ENCODE data around the gene SSU72.
"Not testable (repeated sequence)": the region's sequence is repeated elsewhere in the genome, so short reads cannot be mapped to it uniquely, and the experiment has no call there.

Gene SSU72

DNA sequence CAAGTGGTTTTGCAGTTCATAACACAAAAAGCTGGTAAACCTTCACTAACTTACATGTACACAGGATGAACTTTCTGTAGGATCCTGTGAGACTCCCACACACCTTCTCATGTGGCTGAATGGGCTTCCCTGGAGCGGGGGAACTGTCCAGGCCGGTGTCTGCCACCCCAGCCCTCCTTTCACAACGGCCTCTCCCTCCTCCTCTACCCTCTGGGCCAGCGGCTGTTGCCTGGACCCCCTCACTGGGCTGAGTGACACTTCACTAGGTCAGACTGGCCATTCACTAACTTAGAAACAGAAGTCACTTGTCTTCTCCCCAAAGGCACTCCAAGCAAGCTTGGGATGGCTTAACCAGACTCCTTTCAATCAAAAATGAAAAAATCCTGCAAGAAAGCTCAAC lies 16.1 kb downstream of the SSU72 start:
- no peak for DNase-seq (ENCODE audit: low spot score)

DNA sequence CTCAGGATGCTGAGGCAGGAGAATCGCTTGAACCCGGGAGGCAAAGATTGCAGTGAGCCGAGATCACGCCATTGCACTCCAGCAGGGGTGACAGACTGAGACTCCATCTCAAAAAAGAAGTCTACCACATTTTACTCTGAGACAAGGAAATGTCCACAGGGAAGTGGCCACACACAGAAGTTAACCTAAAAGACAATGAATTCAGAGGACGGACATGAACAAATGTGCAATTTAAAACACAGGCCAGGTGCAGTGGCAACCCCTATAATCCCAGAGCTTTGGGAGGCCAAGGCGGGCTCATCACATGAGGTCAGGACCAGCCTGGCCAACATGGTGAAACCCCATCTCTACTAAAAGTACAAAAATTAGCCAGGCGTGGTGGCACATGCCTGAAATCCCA lies 17.0 kb downstream of the SSU72 start:
- not testable (repeated sequence) for DNase-seq (ENCODE audit: low spot score)

DNA sequence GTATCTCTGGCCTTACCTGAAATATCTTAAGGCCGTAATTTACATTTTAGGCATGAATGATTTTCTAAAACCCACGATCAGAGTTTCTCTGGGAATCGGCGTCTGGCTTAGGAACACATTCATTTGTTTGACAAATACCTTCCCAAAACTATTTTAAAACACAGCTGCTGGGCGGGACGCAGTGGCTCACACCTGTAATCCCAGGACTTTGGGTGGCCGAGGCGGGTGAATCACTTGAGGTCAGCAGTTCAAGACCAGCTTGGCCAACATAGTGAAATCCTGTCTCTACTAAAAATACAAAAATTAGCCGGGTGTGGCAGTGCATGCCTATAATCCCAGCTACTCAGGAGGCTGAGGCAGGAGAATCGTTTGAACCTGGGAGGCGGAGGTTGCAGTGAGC lies 17.7 kb downstream of the SSU72 start:
- DNase-seq (ENCODE audit: low spot score) = not testable (repeated sequence)

DNA sequence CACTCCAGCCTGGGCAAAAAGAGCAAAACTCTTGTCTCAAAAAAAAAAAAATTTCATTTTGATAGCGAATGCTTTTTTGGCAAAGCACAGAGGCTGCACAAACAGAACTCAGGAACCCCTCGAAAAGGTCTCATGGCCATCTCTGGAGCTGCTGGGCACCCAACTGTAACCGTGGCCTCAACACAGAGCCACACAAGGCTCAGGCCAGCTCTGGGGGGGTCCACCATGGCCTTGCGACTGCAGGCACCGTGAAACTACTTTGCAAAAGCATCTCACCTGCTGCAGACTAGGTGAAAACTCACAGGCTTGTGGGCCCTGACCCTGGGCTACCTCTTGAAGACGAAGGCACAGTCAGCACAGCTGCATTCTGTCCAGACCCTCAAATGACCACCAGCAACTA lies 18.2 kb downstream of the SSU72 start:
- no peak for DNase-seq (ENCODE audit: low spot score)

DNA sequence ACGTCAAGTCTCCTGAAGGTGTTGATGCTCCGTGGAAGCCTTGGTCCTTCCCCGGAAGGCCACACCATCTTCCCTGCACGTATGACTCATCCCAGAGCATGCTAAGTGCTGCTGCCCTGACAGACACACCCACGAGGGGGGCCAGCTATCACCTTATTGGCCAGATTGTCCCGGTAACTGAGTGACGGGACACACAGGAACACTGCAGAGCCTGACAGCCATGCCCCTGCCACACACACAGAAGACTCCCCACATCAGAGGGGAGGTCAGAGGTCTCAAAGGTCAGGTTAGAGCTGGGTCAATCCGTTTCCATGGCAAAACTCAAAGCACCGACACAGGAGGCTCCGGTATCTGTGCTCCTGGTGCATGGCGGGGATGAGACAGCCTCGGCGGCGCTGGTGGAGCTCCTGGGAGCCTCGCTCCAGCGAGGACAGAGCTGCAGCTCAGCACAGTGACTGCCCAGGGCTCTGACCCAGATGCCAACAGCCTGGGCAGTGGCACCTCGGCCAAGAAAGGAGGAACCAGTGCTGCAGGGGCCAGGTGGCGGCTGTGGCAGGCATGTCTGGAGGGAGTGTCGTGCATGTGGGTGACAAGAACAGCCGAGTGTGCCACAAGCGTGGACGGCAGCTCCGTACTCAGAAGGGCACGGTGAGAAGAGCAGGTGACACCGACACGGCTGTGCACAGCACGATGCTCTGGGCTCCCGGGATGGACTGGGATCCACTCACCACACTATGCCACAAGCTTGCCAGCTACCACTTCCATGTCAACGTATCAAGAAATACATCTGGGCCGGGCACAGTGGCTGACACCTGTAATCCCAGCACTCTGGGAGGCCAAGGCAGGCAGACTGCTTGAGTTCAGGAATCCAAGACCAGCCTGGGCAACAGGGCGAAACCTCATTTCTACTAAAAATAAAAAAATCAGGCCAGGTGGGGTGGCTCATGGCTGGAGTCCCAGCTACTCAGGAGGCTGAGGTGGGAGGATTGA lies 19.4 kb downstream of the SSU72 start:
- DNase-seq (ENCODE audit: low spot score) = no peak

DNA sequence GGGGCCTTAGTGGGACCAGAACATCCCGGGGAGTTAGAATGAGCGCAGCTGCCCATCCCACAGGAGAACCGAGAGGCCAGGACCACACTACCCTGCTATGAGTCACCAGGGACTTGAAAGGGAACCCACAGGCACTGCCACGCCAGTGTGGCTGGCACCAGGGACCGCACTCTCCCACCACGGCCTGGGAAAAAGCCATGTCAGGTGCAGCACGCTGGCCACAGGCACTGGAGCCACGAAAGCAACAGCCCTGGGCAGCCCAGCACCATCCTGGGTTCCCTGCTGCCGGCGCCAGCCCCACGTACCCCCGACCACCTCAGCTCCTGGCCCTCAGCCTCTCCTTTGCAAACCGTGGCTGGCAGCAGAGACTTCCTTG lies 20.1 kb downstream of the SSU72 start:
- no peak for DNase-seq (ENCODE audit: low spot score)

DNA sequence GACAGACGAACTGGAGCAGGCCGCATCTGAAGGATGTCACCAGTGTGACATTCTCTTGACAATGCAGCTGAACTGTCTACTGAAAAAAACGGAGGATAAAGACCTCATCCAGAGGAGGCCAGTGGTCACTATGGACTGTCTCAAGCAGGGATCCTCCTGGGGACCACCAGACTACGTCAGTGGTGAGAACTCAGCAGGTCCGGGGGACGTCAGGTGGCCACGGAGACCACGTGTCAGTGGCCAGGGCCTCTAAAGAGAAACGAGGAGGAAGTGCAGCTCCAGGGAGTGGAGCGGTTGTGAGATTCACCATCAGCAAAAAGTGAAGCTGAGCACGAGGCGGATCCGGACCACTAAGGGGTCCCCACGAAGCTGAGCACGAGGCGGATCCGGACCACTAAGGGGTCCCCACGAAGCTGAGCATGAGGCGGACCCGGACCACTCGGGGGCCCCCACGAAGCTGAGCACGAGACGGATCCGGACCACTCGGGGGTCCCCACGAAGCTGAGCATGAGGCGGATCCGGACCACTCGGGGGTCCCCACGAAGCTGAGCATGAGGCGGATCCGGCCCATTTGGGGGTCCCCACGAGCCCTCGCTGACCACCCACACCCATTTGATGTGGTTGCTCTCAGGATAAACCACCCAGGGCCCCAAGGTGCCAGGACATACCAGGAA lies 20.7 kb downstream of the SSU72 start:
- DNase-seq (ENCODE audit: low spot score) = no peak

DNA sequence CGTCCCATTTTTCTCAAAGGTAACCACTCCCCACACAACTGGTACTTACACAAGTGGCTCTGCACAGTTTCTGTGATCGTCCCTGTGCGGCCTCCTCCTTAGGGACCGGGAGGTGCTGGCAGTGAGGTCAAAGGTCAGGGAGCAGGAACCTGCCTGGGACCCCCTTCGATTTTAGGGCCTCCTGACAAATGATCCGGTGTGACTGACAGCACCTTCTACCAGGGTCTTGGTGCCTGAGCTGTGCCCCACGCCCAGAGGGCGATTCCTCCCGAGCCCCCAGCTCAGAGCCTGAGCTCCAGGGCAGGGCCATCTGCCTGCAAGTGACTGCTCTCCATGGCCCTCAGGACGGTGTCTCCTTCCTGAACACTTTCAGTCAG lies 22.4 kb downstream of the SSU72 start:
- DNase-seq (ENCODE audit: low spot score) = no peak

DNA sequence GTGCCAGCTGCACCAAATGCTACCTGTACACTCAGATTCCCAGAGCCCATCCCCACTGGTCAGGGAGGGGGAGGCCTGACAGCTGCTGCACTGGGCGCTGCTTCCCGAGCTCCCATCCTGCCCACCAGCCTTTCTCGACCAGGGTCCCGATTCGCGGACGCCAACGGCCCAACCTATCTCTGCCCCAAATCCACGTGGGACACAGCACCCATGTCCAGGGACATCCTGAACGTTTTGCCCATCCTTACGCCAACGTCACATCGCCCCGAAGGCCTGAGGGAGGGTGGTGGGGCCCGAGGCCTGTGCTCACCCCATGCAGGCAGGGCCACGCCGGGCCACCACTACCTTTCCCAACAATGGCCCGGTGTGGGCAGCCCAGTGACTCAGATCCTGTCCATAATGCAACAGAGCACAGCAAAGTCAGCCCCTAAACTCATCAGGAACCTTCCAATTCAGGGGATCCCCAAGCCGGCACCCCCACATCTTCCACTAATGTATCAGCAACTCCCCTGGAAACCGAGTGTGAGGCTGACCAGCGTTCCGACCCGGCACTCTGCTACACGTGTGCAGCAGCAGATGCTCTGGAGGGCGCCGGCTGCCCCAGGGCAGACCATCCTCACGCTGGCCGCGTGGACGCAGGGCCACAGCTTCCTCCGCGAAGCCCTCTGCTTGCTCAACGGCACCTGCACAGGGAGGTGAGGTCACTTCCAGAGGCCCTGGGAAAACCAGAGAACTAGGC lies 23.0 kb downstream of the SSU72 start:
- DNase-seq (ENCODE audit: low spot score) = no peak

DNA sequence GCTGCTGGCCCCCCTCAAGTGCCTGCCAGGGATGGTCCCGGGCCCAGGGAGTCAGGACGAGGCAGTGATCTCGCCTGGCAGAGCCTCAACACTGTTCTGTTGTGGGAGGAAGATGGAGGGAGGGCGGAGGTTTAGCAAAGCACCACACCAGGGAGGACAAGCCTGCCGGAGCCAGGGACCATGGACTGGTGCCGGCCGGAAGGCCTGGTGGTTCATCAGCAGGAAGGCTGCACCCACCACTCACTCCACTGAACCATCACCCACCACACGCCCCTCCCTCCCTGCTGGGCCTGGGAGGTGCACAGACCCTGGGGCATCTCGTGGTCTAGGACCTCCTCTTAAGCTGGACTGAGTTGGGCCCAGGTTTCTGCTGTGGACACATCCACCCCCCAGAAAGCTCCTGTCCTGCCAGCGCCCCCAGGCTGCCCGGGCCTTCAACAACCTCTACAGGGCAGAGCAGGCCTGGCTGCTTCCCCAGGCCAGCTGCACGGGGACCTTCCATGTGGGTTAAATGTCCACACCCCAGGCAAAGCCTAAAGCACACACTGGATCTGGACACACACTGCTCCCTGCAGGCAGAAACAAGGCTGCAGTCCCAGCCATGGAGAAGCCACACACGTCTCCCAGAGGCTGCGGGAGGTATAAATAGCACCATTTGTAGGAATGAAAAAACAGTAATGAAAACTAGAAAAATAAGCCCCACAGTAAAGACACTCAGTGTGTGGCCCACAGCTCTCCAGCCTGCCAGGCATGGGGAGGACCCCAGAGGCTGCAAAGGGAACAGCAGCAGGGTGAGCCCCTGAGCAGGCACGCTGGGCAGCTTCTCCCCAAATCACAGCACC lies 23.9 kb downstream of the SSU72 start:
- DNase-seq (ENCODE audit: low spot score) = no peak

DNA sequence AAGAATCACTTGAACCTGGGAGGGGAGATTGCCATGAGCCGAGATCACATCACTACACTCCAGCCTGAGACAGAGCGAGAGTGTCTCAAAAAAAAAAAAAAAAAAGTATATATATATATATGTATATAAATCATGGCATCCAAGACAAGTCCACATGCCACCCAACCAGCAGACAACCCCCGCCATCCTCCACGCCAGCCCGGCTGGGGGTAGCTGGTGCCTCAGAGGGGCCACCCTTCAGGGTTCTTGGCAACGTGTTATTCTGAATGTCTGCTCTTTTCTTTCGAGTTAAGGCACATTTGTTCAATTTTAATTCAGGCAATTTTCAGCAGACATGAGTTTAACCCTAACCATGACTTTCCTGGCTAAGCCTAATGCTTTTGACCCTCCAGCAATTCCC lies 24.6 kb downstream of the SSU72 start:
- DNase-seq (ENCODE audit: low spot score) = no peak

DNA sequence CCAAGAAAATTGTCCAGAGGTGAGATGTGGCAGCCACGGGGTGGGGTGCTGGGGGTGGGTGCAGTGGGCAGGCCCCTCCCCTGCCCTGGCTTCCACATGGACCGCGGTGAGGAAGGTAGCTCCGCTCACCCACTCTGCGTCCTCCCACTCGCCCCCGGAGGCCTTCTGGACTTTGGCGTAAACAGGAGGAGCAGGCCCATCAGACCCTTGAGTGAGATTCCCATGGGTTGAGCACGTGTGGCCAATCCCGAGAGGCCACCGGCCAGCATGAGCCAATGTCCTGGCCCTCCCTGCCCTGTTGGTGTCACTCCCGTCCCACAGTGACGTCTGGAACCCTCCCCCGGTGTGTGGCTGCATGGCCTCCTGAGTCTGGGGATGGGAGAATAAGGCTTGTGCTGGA lies 26.1 kb downstream of the SSU72 start:
- DNase-seq (ENCODE audit: low spot score) = no peak

DNA sequence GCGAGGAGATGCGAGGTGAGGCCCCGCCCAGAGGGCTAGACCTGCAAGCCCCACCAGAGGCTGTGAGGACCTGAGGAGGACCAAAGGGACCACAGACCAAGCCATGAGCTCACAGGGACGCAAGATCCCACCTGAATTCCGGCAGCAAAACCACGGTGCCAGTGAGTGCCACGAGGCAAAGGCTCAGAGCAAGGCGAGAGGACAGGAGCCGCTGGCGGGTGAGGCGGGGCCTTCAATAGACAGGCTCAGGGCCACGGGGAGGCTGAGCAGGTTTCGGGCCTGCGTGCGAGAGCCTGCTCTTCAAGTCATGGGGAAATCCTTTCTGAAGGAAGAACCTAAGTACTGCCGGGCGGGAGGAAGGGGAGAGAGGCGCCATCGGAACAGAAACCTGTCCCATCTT lies 27.2 kb downstream of the SSU72 start:
- DNase-seq (ENCODE audit: low spot score) = no peak

DNA sequence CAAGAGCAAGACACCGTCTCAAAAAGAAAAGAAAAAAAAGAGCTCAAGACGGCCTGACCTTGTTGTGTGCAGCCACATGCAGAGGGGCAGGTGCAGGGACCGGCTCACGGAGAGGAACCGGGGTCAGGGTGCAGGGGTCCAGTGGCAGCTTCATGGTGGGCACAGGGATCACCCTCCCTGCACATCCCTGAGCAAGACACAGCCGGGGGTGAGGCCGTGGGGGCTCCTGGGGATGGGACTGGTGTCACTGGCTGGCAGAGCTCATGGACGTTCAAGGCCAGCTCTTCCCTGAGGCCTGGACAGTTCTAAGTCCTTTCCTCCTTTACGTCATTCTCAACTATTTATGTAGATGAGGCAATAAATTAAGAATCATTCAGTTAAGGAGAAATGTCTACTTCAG lies 27.7 kb downstream of the SSU72 start:
- DNase-seq (ENCODE audit: low spot score) = no peak

DNA sequence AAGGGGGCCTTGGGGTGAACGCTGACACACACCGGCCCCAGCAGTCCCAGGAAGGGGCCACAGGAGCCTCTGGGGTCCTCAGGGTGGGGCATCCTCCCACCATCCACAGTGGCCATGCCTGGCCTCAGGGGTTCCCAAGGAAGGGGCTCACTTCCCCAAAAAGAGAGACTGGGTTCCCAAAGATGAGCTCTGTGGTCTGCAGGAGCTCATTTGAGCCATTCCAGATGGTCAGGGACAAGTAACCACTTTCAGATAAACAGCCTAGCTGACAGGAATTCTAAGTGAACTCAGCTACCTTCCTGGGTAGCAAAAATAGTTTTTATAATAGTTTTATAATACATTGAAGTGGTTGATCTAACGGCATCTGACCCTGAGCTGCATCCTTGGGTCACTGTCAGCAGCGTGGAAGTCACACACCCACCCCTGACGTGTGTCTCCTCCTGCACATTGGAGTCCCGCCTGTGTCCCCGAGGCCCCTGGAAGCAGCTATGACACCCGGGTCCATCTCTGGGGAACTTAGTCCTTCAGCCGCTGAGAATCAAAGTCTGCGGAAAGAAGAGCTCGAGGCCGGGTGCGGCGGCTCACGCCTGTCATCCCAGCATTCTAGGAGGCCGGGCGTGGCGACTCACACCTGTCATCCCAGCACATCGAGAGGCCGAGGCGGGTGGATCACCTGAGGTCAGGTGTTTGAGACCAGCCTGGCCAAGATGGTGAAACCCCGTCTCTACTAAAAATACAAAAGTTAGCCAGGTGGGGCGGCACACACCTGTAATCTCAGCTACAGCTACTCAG lies 28.5 kb downstream of the SSU72 start:
- no peak for DNase-seq (ENCODE audit: low spot score)

DNA sequence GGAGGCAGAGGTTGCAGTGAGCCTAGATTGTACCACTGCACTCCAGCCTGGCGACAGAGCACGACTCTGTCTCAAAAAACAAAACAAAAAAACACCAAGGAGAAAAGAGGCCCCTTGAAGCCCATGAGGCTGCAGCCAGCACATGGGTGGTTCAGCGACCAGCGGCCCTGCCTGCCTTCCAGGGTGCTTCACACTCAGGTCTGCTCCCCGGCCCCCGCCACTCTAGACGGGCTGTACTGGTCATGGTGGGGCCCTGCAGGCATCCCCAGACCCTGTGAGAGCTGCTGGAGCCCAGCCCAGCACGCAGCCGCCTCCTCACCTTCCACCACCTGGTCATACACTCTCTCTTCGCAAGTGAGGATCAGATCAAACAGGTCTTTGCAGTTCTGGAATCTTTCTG lies 30.1 kb downstream of the SSU72 start:
- no peak for DNase-seq (ENCODE audit: low spot score)

DNA sequence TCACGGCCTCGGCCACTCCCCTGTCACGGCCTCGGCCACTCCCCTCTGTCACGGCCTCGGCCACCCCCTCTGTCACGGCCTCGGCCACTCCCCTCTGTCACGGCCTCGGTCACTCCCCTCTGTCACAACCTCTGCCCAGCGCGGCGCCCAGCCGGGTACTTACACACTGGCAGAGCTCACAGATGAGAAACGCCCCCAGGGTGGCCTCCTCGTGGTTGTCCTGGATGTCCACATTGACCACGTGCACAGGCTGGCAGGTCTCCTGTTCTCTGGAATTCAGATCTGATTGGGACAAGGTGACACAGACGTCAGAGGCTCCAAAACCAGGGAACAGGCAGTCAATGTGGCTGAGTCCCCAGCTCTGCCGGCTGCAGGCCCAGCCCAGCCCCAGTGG lies 31.0 kb downstream of the SSU72 start:
- DNase-seq (ENCODE audit: low spot score) = no peak

DNA sequence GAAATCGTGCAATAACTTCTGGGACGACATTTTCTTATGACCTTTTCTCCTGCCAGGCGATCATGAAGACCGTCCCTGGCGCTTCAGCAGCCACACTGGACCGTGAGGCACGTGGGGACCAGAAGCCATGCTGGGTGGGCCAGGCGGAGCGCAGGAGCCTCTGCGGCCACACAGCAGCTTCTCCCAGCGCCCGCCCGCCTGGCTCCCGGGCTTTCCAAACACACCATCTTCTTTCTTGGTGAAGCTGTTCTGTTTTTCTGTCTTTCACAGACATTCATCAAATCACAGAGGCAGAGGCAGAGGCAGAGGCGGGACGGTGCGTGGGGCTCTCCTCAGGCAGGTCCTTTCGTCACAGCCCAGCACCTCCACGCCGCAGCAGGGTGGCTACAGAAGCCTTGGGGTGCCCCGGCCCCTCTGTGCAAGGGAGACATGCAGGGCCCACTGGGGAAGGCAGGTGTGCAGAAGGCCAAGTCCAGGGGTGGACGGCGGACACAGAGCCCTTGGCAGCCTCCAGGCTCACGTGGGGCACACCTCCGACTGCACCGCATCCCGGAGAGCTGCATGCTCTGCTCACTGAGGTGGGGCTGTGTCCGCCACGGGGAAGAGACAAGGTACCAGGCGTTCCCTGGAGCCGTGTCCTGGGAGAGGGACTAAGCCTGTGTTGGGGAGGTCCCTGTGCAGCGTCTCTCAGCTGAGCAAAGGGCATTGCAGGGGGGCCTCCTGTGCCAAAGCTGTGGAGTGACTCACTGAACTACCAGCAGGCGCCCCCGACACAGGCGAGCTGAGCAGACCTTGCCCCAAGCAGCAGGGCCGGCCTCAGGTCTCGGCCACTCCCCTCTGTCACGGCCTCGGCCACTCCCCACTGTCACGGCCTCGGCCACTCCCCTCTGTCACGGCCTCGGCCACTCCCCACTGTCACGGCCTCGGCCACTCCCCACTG lies 31.6 kb downstream of the SSU72 start:
- no peak for DNase-seq (ENCODE audit: low spot score)

DNA sequence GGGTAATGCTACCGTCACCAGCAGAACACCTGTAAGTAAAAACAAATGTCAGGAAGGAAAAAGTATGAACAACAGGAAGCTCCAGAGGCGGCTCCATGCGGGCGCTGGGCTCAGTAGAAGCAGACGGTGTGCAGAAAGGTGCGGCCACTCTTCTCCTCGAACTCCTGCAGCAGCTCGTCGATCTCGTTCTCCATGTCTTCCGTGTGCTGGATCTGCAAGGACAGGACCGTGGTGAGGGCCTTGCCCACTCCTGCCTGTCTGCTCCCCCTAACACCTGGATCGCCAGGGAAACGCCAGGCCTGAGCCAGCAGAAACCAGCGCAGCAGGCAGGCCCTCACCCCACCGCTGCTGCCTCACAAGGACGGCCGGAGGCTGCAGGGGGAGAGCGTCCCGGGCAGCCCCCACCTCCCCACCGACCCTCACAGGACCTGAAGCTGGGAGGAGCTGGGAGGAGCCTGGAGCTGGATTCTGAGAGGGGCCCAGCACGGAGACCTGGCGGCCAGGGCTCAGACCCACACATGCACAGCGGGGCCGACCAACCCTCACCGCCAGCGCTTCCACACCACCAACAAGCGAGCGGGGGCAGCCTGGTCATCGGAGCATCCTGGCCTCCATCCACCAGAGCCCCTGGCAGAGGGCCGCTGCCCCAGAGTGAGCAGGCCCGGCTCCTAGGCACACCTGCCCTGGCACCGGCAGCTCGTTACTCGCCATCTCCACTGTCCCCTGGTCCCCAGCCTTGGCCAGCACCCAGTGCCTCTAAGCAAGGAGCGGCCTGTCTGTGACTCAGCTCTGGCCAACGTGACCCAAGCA lies 32.5 kb downstream of the SSU72 start:
- no peak for DNase-seq (ENCODE audit: low spot score)
